ENCODE measurements around the gene MTHFD2.
A peak's percentile ranks its signal among the peaks of the same experiment; 100 is the strongest.
"Not testable (repeated sequence)": the region's sequence is repeated elsewhere in the genome, so short reads cannot be mapped to it uniquely, and the experiment has no call there.

The MTHFD2 gene

GRCh38 chr2:74198023-74198460 is 373 bp upstream of the MTHFD2 start:
- DNase-seq: no peak

DNA sequence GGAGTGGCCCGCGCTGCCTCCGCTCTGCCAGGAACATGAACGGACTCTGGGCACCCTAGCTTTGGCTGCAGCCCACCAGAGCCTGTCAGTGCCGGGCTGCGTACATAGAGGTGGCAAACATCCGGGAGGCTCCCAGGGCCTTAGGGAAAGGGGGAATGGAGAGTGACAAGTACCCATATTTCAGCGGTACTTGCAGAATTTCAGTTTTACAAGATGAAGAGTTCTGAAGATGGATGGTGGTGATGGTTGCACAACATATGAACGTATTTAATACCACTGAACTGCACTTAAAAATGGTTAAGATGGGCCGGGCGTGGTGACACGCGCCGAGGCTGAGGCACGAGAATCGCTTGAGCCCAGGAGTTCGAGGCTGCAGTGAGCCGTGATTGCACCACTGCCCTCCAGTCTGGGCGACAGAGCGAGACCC is 873 bp downstream of the MTHFD2 start:
- peak; percentile 18 for DNase-seq

DNA sequence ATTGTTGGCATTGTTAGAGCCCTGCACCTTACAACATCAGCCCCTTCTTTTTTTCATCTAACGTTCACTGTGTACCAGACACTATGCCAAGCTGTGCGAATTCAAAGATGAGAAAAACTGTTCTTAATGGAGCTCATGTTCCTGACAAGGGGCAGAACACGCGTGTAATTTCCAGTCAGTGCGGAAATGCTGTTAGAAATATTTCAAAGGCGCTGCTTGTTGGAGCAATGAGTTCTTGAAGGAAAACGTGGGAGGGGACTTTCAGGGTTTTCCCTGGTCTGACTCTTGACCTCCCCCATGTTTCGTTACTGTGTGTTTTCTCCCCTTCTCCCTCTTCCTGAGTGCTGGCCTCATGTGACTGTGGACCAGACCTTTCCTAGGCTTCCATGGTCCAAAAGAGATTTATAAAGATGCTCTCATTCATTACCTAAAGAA is 1.5 kb downstream of the MTHFD2 start:
- no peak for DNase-seq

DNA sequence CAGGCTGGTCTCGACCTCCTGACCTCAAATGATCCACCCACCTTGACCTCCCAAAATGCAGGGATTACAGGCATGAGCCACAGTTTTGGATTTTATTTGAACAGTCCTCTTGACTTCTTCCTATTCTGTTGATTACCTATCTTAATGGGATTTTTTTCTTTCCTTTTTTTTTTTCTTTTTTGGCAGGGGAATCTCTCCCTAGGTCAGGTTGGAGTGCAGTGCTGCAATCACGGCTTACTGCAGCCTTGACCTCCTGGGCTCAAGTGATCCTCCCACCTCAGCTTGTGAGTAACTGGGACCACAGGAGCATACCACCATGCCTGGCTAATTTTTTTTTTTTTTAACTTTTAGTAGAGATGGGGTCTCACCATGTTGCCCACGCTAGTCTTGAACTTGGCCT is 2.8 kb downstream of the MTHFD2 start:
- DNase-seq: no peak

DNA sequence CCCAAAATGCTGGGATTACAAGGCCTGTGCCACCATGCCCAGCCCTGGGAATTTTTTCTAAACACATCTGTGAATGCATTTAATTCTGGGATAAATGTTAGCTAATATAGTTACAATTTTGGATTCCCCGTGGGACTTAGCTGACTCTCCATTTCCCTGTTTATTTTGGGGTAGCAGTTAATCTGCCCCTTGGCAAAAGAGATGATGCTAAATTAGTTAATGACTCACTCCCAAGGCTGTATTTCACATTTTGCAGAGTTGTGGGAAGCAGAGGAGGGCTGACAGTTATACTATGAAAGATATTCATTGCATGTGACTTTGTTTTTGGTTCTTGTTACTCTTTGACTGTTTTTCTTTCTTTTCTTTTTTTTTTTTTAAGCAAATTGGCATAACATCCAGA is 3.2 kb downstream of the MTHFD2 start:
- DNase-seq: no peak

DNA sequence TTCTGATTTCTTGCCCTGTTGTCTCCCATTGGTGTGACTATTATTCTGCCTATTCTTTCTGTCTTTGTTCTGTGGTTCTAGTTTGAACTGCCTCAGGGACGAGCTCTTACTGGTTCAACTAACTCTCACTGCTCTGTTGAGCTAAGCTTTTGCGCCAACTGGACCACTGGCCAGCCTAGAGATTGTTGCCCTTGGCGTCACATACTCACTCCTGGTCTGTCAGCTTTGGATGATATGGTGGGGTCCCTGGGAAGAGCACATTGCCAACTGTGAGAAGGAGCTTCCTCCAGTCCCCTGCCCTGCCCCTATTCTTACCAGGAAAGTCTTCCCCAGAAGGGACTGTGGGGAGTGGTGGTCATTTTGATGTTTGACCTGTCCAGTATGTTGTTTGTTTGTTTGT is 6.0 kb downstream of the MTHFD2 start:
- DNase-seq: no peak

GRCh38 chr2:74205113-74205512 is 6.7 kb downstream of the MTHFD2 start:
- DNase-seq: no peak

DNA sequence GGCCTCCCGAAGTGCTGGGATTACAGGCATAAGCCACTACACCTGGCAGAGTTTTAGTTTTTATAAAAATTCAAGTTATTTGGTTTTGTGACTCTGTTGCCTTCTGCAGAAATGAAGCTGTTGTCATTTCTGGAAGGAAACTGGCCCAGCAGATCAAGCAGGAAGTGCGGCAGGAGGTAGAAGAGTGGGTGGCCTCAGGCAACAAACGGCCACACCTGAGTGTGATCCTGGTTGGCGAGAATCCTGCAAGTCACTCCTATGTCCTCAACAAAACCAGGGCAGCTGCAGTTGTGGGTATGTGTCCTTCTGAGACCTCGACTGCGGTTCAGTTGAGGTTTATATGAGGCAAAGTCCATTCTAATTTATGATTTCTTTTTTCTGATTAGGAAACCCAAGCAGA is 7.2 kb downstream of the MTHFD2 start:
- DNase-seq: peak; percentile 29

- peak; percentile 11 for DNase-seq
Measured at GRCh38 chr2:74206180-74206688, 7.8 kb downstream of the MTHFD2 start.

DNA sequence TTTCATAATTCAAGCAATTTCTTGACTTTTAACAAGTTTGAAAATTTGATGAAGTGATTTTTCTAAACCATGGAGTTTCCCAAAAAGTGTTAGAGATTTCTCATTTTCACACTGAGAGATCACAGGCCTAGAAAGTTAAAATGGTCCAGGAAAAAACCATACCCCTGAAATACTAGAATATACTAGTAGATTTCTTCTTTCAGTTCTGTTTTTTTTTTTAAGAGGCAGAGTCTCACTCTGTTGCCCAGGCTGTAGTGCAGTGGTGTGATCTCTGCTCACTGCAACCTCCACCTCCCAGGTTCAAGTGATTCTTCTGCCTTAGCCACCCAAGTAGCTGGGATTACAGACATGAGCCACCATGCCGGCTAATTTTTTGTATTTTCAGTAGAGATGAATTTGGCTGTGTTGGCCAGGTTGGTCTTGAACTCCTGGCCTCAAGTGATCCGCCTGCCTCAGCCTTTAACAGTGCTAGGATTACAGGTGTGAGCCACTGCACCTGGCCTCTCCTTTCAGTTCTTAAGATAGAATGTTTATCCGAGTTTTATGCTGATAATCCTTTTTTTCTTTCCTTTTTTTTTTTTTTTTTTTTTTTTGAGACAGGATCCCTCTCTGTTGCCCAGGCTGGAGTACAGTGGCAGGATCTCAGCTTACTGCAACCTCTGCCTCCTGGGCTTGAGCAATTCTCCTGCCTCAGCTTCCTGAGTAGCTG is 14.4 kb downstream of the MTHFD2 start:
- DNase-seq: no peak

DNA sequence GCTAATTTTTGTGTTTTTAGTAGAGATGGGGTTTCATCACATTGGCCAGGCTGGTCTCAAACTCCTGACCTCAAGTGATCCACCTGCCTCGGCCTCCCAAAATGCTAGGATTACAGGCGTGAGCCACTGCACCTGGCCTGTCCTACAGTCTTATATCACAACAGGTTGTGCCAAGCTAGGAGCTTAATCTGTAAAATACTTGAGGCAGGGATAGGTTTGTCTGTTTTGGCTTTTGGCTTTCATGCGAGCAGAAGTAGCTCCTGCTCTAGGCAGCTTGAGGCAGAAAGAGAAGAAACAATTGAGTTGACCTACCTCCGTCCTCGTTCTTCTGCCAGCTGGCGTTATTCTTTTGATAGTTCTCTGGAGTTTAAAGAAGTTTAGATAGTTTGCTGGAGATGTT is 17.4 kb downstream of the MTHFD2 start:
- not testable (repeated sequence) for DNase-seq

GRCh38 chr2:74216642-74217041 is 18.2 kb downstream of the MTHFD2 start:
- DNase-seq: no peak

- no peak for DNase-seq
Measured at GRCh38 chr2:74219846-74220486, 21.6 kb downstream of the MTHFD2 start.

DNA sequence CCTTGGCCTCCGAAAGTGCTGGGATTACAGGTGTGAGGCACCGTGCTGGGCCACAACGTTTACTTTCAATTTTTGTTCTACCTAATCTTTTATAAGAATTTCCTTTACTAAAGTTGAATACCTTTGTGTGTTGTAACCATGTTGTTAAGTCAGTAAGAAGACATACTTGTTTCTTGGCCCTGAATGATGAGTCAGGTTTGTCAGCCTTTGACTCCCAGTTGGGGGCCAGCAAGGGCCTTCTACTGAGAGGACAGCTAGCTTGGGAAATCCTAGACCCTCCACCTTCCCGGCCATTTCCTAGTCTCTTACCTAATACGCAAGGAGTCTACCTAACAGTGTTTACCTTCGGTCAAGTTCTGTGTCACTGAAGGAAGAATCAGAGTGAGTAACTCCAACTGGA is 22.7 kb downstream of the MTHFD2 start:
- DNase-seq: no peak

GRCh38 chr2:74221604-74222299 is 23.3 kb downstream of the MTHFD2 start:
- DNase-seq: no peak

- DNase-seq: no peak
Measured at GRCh38 chr2:74222300-74222650, 23.9 kb downstream of the MTHFD2 start.

DNA sequence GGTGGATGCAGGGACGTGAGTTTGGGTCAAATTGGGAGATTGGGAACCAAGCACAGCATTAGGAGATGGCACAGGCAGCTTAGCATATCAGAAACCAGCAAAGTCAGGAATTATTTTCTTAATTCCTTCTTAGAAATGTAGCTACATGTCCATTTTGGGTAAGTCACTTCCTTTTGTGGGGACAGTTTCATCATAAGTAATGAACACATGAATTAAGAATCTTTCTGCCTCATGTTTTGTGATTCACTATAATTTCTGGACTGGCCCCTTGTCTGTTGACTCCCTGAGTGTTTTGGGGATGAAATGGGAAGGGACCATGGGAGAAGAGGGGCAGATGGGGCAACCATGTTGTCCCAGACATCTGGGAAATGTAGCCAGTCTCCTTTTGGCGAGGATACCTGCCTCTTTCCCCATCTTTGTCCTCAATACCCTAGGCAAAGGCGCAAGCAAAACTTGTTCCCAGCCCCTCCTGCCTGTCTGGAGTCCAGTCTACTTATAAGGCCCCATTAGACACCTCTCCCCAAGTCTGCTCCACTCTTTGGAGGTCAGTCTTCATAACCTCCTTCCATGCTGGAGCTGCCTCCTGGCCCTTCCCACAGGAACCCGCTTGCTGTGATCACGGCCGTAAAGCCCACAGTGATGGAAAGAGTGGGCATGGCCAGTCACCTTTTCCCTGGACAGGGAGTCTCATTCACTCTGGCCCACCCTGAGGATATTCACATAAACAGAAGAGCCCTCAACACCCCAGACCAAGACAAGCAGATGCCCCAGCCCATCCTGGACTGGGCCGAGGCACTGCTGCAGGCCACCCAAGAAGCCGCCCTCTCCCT is 25.7 kb downstream of the MTHFD2 start:
- no peak for DNase-seq

DNA sequence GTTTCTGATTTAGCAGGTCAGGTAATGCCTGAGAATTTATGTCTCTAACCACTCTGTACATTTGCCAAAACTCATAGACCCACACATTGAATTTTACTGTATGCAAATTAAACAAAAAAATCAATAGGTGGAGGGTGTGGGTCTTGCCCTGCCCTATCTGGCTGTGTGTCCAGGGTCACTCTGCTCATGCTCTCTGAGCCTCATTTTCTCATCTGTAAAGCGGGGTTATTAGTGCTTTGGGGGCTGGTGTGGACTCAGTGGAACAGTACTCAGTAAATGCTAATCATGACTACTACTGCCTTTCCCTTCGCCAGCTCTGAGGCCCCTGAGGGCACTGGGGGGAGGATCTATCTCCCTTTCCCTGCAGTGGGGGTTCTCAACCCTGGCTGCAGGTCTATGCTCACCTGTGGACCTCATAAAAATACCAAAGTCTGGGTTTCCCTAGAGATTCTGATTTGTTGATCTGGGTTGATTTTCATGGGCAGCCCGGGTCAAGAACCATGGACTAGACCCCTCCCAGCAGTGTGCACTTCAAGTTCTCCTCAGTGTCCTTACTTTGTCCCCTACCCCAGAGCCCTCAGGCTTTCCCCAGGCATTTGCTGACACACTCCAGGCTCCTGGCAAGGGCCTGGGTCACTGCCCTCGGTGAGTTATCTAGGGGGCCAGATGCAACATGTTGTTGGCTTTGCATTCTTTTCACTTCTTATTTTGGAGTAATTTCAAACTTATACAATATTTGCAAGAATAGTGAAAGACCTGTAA is 27.5 kb downstream of the MTHFD2 start:
- DNase-seq: no peak

DNA sequence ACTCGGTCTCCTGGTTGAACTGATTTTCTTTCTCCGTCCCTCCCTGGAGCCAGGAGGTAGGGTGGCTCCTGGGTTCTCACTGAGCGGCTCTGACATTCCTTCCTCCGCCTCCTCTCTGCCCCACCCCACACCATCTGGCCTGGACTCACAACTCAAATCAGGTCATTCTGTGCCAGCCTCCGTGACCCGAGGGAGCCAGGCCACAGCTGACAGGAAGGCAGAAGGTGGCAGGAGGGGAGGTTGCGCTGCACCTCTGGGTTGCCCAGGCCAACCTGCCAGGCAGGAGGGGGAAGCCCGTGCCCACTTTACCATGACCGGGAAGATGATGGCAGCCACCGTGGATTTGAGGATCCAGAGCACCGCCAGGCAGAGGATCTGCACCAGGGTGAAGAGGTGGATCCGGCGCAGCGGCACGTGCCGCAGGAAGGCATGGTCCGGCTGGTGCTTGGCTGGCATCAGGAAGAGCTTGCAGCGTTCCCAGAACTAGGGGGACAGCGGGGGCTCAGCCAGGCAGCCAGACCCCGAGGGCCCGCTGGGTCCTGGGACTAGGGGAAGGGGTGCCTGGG is 28.3 kb downstream of the MTHFD2 start:
- no peak for DNase-seq

DNA sequence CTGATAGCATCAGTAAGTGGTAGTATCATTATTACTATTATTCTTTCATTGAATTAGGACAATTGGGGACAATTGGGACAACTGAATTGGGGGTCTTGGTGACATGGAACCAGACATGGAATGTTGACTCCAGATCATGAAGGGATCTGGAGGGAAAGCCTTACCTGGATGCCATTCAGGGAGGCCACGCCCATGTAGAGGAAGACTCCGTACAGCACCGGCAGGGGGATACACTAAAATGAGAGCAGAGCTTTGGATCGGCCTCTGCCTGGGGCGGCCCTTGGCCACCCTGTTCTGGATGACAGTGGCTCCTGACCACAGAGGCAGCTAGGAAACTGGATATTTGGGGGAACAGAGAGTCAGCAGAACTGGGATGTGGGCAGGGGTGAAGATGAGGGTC is 29.2 kb downstream of the MTHFD2 start:
- DNase-seq: no peak

- no peak for DNase-seq
Measured at GRCh38 chr2:74228772-74229171, 30.4 kb downstream of the MTHFD2 start.

DNA sequence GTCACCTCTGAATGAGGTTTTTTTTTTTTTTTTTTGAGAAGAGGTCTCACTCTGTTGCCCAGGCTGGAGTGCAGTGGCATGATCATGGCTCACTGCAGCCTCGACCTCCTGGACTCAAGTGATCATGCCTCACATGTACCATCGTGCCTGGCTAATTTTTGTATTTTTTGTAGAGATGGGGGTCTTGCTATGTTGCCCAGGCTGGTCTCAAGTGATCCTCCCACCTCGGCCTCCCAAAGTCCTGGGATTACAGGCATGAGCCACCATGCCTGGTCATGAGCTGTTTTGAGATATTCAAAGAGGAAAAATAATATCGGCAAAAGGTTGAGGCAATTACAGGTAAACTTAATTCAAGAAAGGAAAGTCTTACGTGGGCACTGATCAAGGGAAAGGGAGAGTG is 31.4 kb downstream of the MTHFD2 start:
- not testable (repeated sequence) for DNase-seq
